Ascending aorta (tissue), 2 donors: Measurements from ENCODE around the gene TOM1L1. TPM values are rescaled to one million over a fixed set of nuclear protein-coding genes. Genes with fewer than 3 reads are reported as not detected.

Experiments
- DNase-seq, 2 donors: peaks; one replicate each; pipeline ENCODE4 v3.0.0-alpha.2; 2019; ENCODE audit warnings: low spot score in 2 of 2
- H3K27ac ChIP-seq, 2 donors: fragments of 200-600 bp; sonication (generic); one replicate each; pipeline ENCODE4 v1.5.1; 2016 to 2017; ENCODE audit warnings: mild to moderate bottlenecking in 1 of 2
- H3K27me3 ChIP-seq: fragments of 200-600 bp; sonication (generic); one replicate; pipeline ENCODE4 v1.5.1; 2017
- H3K36me3 ChIP-seq, 2 donors: fragments of 200-600 bp; sonication (generic); one replicate each; pipeline ENCODE4 v1.5.1; 2016
- H3K4me1 ChIP-seq, 2 donors: fragments of 200-600 bp; sonication (generic); one replicate each; pipeline ENCODE4 v1.5.1; 2016 to 2017; ENCODE audit warnings: mild to moderate bottlenecking in 1 of 2
- H3K4me3 ChIP-seq, 2 donors: fragments of 200-600 bp; sonication (generic); one replicate each; pipeline ENCODE4 v1.5.1; 2016 to 2017; ENCODE audit warnings: mild to moderate bottlenecking in 1 of 2
- H3K9me3 ChIP-seq, 2 donors: fragments of 200-600 bp; sonication (generic); one replicate each; pipeline ENCODE4 v1.5.1; 2016
- CTCF ChIP-seq, 3 experiments: fragments of 200-600 bp in 2 of 3; fragments of 450-650 bp in 1 of 3; sonication (generic) in 2 of 3; IDR thresholded peaks; one replicate each; pipeline ENCODE4 v1.5.1; 2016 to 2019; ENCODE audit warnings: antibody characterized with exemption in 3 of 3, mild to moderate bottlenecking in 1 of 3, moderate library complexity in 1 of 3
- intact Hi-C: fragments of 100-400 bp; cut with DNase I; formaldehyde crosslinking; loops from one replicate; pipeline ENCODE4 v1.15.1; 2023
- total RNA-seq: library from RNA; depleted of rRNA; stranded (reverse); fragments of >200 nt; gene quantifications from one replicate; pipeline ENCODE4 v1.1.0, GENCODE V29; 2016

TOM1L1 gene
- total RNA-seq, 1 donor from 2014 or later: 31.0 TPM

- intact Hi-C loops: loop anchor here (1.0 kb wide), 2 partner anchors 356 to 363 kb away; no protein-coding TSS in a partner anchor
- TF ChIP-seq CTCF (IDR thresholded peaks at IDR 0.05): peak; percentile 46 to 65 (median 59)
Measured at GRCh38 chr17:54992797-54993639, 92.4 kb downstream of the TOM1L1 start.

GRCh38 chr17:54996441-54996840, 95.8 kb downstream of the TOM1L1 start:
- Histone ChIP-seq H3K4me1 (no peaks in the 10 kb centered on the region), H3K27me3 (no peaks in the 10 kb centered on the region), H3K27ac (no peak overlapping the region), H3K9me3 (no peaks in the 10 kb centered on the region), H3K36me3 (peaks cover 0 to 7% of the 10 kb centered on the region in 2 donors), H3K4me3 (no peak overlapping the region)
- intact Hi-C loops: no loop called here
- no peak for TF ChIP-seq CTCF (IDR thresholded peaks at IDR 0.05)
- no peak for DNase-seq

More at GRCh38 chr17:54992797-54993639, 92.4 kb downstream of the TOM1L1 start:
- Histone ChIP-seq H3K27ac (no peak overlapping the region), H3K27me3 (no peaks in the 10 kb centered on the region), H3K36me3 (no peaks in the 10 kb centered on the region), H3K4me3 (no peak overlapping the region), H3K4me1 (no peaks in the 10 kb centered on the region), H3K9me3 (no peaks in the 10 kb centered on the region)
- no peak for DNase-seq

- intact Hi-C loops: no loop called here
- H3K36me3 ChIP-seq: peaks cover 2 to 12% of the 10 kb centered on the region in 2 donors
- no peaks in the 10 kb centered on the region for H3K4me1 ChIP-seq
- no peak overlapping the region for H3K27ac ChIP-seq
- no peaks in the 10 kb centered on the region for H3K27me3 ChIP-seq
- no peak for TF ChIP-seq CTCF (IDR thresholded peaks at IDR 0.05)
- no peaks in the 10 kb centered on the region for H3K9me3 ChIP-seq
- no peak overlapping the region for H3K4me3 ChIP-seq
- no peak for DNase-seq
Measured at GRCh38 chr17:55002458-55002857, 101.8 kb downstream of the TOM1L1 start.

GRCh38 chr17:55004484-55004883, 103.8 kb downstream of the TOM1L1 start:
- Histone ChIP-seq H3K9me3 (no peaks in the 10 kb centered on the region), H3K4me3 (no peak overlapping the region), H3K27ac (no peak overlapping the region), H3K4me1 (no peaks in the 10 kb centered on the region), H3K36me3 (peaks cover 2 to 12% of the 10 kb centered on the region in 2 donors), H3K27me3 (no peaks in the 10 kb centered on the region)
- intact Hi-C loops: no loop called here
- DNase-seq: no peak
- TF ChIP-seq CTCF (IDR thresholded peaks at IDR 0.05): no peak

GRCh38 chr17:55005520-55005919, 104.9 kb downstream of the TOM1L1 start:
- Histone ChIP-seq H3K9me3 (no peaks in the 10 kb centered on the region), H3K27me3 (no peaks in the 10 kb centered on the region), H3K36me3 (peaks cover 2 to 6% of the 10 kb centered on the region in 2 donors), H3K4me3 (no peak overlapping the region), H3K27ac (no peak overlapping the region), H3K4me1 (no peaks in the 10 kb centered on the region)
- intact Hi-C loops: no loop called here
- TF ChIP-seq CTCF (IDR thresholded peaks at IDR 0.05): peak in 1 of 3 experiments; percentile 14
- DNase-seq: no peak

Other genes with a start within 250 kb of the TOM1L1 start
- 19.6 TPM for gene COX11, start 67.8 kb downstream of the TOM1L1 start, total RNA-seq
- gene STXBP4, start 67.9 kb downstream of the TOM1L1 start, total RNA-seq: 4.9 TPM